Lower lobe of right lung (tissue), 2 donors: ENCODE measurements around the gene LRRC26. TPM values are rescaled to one million over a fixed set of nuclear protein-coding genes. Genes with fewer than 3 reads are reported as not detected.
A peak's percentile ranks its signal among the peaks of the same experiment; 100 is the strongest.

ENCODE experiments used
- ATAC-seq, 2 donors: fragments of 200-7000 bp; cut with Tn5 transposase; one replicate each; pipeline ENCODE4 v1.9.1; 2020 to 2022; ENCODE audit warnings: mild to moderate bottlenecking in 2 of 2, moderate library complexity in 2 of 2
- DNase-seq: peaks from one replicate; pipeline ENCODE4 v3.0.0-alpha.2; 2020
- H3K27ac ChIP-seq: fragments of 200-600 bp; one replicate; pipeline ENCODE4 v1.8.0; 2022
- H3K27me3 ChIP-seq: fragments of 200-600 bp; one replicate; pipeline ENCODE4 v1.8.0; 2022; ENCODE audit warnings: low read depth
- H3K36me3 ChIP-seq: fragments of 200-600 bp; one replicate; pipeline ENCODE4 v1.8.0; 2022; ENCODE audit warnings: mild to moderate bottlenecking
- H3K4me1 ChIP-seq: fragments of 200-600 bp; one replicate; pipeline ENCODE4 v1.8.0; 2022
- H3K4me3 ChIP-seq: fragments of 200-600 bp; one replicate; pipeline ENCODE4 v1.8.0; 2022; ENCODE audit warnings: mild to moderate bottlenecking
- H3K9me3 ChIP-seq: fragments of 200-600 bp; one replicate; pipeline ENCODE4 v1.8.0; 2022
- intact Hi-C: fragments of 100-400 bp; cut with DNase I; formaldehyde crosslinking; loops from one replicate; pipeline ENCODE4 v1.11.0; 2022
- total RNA-seq: library from RNA; stranded (reverse); fragmentation: NEBNext Ultra II Directional; extraction: Animal tissue kit (Norgen Biotek cat#: 25700); gene quantifications from one replicate; pipeline ENCODE4 v1.2.1, GENCODE V29; 2021
- TF ChIP-seq, protein P1 (sequence below): fragments of 200-600 bp; IDR thresholded peaks from one replicate; pipeline ENCODE4 v1.8.0; 2022; ENCODE audit warnings: antibody characterized with exemption, mild to moderate bottlenecking
- donor health status: DM: no; HTN: yes; CAD: no; lungs with severe emphysema.

LRRC26 gene
- total RNA-seq, 1 donor from 2014 or later, result 1.0 TPM

DNA sequence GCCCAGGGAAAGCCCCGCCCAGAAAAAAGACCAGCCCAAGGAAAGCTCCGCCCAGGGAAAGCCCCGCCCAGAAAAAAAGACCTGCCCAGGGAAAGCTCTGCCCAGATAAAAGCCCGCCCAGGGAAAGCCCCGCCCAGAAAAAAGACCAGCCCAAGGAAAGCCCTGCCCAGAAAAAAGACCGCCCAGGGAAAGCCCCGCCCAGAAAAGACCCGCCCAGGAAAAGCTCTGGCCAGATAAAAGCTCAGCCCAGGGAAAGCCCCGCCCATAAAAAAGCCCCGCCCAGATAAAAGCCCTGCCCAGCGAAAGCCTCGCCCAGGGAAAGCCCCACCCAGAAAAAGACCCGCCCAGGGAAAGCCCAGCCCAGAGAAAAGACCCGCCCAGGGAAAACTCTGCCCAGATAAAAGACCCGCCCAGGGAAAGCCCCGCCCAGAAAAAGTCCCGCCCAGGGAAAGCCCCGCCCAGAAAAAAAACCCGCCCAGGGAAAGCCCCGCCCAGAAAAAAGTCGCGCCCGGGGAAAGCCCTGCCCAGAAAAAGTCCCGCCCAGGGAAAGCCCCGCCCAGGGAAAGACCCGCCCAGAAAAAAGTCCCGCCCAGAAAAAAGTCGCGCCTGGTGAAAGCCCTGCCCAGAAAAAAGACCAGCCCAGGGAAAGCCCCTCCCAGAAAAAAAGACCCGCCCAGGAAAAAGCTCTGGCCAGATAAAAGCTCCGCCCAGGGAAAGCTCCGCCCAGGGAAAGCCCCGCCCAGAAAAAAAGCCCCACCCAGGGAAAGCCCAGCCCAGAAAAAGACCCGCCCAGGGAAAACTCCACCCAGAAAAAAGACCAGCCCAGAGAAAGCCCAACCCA, 19.0 kb downstream of the LRRC26 start:
- ATAC-seq (peak; percentile 17 to 58), DNase-seq (no peak)
- Histone ChIP-seq H3K36me3 (no peaks in the 10 kb centered on the region), H3K4me1 (no peaks in the 10 kb centered on the region), H3K27me3 (peaks cover 30% of the 10 kb centered on the region), H3K9me3 (no peaks in the 10 kb centered on the region), H3K4me3 (no peak overlapping the region), H3K27ac (no peak overlapping the region)
- intact Hi-C loops, result no loop called here
- TF ChIP-seq, protein P1, sequence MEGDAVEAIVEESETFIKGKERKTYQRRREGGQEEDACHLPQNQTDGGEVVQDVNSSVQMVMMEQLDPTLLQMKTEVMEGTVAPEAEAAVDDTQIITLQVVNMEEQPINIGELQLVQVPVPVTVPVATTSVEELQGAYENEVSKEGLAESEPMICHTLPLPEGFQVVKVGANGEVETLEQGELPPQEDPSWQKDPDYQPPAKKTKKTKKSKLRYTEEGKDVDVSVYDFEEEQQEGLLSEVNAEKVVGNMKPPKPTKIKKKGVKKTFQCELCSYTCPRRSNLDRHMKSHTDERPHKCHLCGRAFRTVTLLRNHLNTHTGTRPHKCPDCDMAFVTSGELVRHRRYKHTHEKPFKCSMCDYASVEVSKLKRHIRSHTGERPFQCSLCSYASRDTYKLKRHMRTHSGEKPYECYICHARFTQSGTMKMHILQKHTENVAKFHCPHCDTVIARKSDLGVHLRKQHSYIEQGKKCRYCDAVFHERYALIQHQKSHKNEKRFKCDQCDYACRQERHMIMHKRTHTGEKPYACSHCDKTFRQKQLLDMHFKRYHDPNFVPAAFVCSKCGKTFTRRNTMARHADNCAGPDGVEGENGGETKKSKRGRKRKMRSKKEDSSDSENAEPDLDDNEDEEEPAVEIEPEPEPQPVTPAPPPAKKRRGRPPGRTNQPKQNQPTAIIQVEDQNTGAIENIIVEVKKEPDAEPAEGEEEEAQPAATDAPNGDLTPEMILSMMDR, result no peak

DNA sequence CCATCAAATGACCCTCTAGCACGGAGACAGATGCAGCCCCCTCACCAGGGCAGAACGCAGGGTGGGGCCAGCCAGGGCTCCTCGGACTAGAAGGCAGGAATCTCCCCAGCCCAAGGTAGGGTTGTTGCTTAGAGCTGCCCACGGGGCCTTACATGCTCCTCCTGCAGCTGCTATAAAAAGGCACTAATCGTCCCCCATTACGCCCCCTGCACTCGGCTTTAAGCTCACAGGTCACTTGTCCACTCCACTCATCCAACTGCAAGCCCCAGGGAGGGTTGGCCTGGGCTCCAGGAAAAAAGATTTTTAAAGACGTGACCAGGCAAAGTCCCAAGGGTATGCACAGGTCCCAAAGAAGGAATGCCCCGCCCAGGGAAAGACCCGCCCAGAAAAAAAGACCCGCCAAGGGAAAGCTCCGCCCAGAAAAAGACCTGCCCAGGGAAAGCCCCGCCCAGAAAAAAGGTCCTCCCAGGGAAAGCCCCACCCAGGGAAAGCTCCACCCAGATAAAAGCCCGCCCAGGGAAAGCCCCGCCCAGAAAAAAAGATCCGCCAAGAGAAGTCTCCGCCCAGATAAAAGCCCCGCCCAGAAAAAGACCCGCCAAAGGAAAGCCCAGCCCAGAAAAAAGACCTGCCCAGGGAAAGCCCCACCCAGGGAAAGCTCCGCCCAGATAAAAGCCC, 19.8 kb downstream of the LRRC26 start:
- DNase-seq (no peak), ATAC-seq (no peak)
- Histone ChIP-seq H3K27me3 (peaks cover 28% of the 10 kb centered on the region), H3K36me3 (no peaks in the 10 kb centered on the region), H3K9me3 (no peaks in the 10 kb centered on the region), H3K4me1 (no peaks in the 10 kb centered on the region), H3K27ac (no peak overlapping the region), H3K4me3 (no peak overlapping the region)
- intact Hi-C loops, result no loop called here
- TF ChIP-seq, protein P1, result no peak

DNA sequence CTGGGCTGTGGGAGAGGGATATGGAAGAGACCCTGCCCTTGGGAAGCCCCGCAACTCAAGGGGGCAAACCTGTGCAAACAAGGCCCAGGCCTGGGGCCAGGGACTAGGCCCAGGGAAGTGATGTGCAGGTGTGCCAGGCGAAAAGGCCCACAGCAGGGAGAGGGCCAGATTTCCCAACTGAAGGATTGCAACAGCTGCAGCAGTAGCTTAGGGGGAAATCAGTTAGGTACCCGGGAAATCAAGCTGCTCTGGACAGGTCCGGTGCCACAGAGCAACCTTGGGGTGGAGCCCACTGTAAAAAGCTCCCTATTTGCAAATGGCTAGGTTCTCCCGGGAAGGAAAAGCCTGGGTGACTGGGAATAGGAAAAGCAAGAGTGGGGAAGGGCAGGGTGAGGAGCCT, 20.5 kb downstream of the LRRC26 start:
- H3K27me3 ChIP-seq, result peaks cover 28% of the 10 kb centered on the region

DNA sequence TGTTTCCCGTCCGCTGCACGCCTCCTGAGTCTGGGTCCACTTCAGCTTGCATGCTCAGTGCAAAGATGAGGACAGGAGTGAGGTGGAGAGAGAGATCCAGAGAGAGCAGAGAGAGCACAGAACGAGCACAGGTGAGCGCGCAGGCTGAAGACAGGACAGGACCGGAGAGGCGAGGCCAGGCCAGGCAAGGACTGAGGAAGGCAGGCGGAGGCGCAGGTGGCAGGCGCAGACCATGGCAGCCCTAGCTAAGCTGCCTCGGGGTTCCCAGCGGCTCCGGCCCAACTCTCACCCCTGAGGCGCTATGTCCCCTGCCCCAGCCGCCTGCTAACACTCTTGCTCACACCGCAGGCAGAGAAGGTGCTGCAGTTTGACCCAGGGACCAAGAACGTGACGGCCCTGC, 21.2 kb downstream of the LRRC26 start:
- Histone ChIP-seq H3K4me3 (no peak overlapping the region), H3K27ac (no peak overlapping the region), H3K27me3 (peaks cover 30% of the 10 kb centered on the region), H3K4me1 (no peaks in the 10 kb centered on the region), H3K9me3 (no peaks in the 10 kb centered on the region), H3K36me3 (no peaks in the 10 kb centered on the region)
- TF ChIP-seq, protein P1, result no peak
- DNase-seq, result no peak
- no peak for ATAC-seq
- intact Hi-C loops, result no loop called here

More for the DNA sequence above, 20.5 kb downstream of the LRRC26 start:
- H3K36me3 ChIP-seq, result no peaks in the 10 kb centered on the region
- no peak overlapping the region for H3K4me3 ChIP-seq
- no peak for ATAC-seq
- TF ChIP-seq, protein P1, result no peak
- H3K27ac ChIP-seq, result no peak overlapping the region
- no peak for DNase-seq
- H3K9me3 ChIP-seq, result no peaks in the 10 kb centered on the region
- no peaks in the 10 kb centered on the region for H3K4me1 ChIP-seq
- intact Hi-C loops, result no loop called here

DNA sequence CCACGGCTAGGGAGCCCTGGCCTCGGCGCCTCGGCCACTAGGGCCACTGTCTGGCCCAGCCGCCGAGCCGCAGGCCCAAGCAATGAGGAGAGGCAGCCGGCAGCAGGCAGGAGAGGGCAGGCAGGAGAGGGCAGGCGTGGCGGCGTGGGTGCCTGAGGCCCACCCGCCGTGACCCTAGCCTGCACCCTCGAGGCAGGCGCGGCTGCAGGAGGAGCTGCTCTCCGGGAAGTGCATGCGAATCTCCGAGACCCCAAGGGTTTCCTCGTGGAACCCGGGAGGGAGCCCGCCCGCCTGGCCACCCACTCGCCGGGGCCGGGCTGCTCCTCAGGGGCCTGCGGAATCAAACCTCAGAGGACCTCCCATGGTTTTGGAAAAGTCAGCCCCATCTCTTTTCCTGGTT, 21.6 kb downstream of the LRRC26 start:
- Histone ChIP-seq H3K27ac (no peak overlapping the region), H3K27me3 (peaks cover 34% of the 10 kb centered on the region), H3K36me3 (no peaks in the 10 kb centered on the region), H3K4me3 (no peak overlapping the region), H3K9me3 (no peaks in the 10 kb centered on the region), H3K4me1 (no peaks in the 10 kb centered on the region)
- no peak for DNase-seq
- ATAC-seq, result no peak
- intact Hi-C loops, result no loop called here
- TF ChIP-seq, protein P1, result no peak
